Panc1 (cell line): Measurements from ENCODE around the gene POLR3H. TPM values are rescaled to one million over a fixed set of nuclear protein-coding genes. Genes with fewer than 3 reads are reported as not detected.
A peak's percentile ranks its signal among the peaks of the same experiment; 100 is the strongest.

Experiments
- ATAC-seq: fragments of 200-7000 bp; cut with Tn5 transposase; 2 replicates; pipeline ENCODE4 v1.9.1; 2020; ENCODE audit warnings: mild to moderate bottlenecking, moderate library complexity
- BruUV-seq: library from RNA; stranded (reverse); fragments of 400-500 nt; replicated peaks from 2 replicates; lab custom pipeline; 2021; lab: Mats Ljungman, UMichigan
- CTCF ChIA-PET: fragments of 300-600 bp; sonication (Branson Sonifier 250); formaldehyde crosslinking; loops from one replicate; lab custom pipeline; 2022; ENCODE audit warnings: antibody characterized with exemption; lab: Charles Lee
- POLR2A ChIA-PET: fragments of 300-600 bp; sonication (Branson Sonifier 250); formaldehyde crosslinking; loops from one replicate; lab custom pipeline; 2022; ENCODE audit warnings: antibody characterized with exemption; lab: Charles Lee
- DNase-seq: peaks from one replicate; pipeline ENCODE4 v3.0.0-alpha.2; 2010; ENCODE audit warnings: low read depth, low spot score
- H3K27ac ChIP-seq: 2 replicates; pipeline ENCODE4 v1.5.1; 2011; ENCODE audit warnings: mild to moderate bottlenecking, low read length, inconsistent platforms
- H3K27me3 ChIP-seq: fragments of 200-500 bp; sonication (Bioruptor generic); 2 replicates; pipeline ENCODE4 v1.6.0; 2014; ENCODE audit warnings: low read length, inconsistent platforms; ENCODE audit not compliant: control insufficient read depth, insufficient read depth
- H3K36me3 ChIP-seq: fragments of 200-500 bp; sonication (Bioruptor generic); 2 replicates; pipeline ENCODE4 v1.5.1; 2014; ENCODE audit warnings: inconsistent platforms, mild to moderate bottlenecking, low read length, moderate library complexity; ENCODE audit not compliant: control insufficient read depth, insufficient read depth
- H3K4me1 ChIP-seq: 2 replicates; pipeline ENCODE4 v1.5.1; 2011; ENCODE audit warnings: inconsistent platforms, mild to moderate bottlenecking, low read length, moderate library complexity; ENCODE audit not compliant: control insufficient read depth, insufficient read depth
- H3K4me3 ChIP-seq, 2 experiments: 2 replicates each; pipeline ENCODE4 v1.5.1; 2011 to 2012; ENCODE audit warnings: low read depth in 2 of 2, low read length in 2 of 2, mild to moderate bottlenecking in 2 of 2, inconsistent platforms in 1 of 2, moderate library complexity in 1 of 2
- H3K9me3 ChIP-seq: fragments of 200-500 bp; sonication (Bioruptor generic); 2 replicates; pipeline ENCODE4 v1.5.1; 2014; ENCODE audit warnings: low read depth, mild to moderate bottlenecking, inconsistent platforms, low read length, moderate library complexity; ENCODE audit not compliant: control insufficient read depth, insufficient read depth
- POLR2AphosphoS5 ChIP-seq: IDR thresholded peaks from 2 replicates; pipeline ENCODE4 v1.6.1; 2012; ENCODE audit warnings: mild to moderate bottlenecking, low read depth, low read length, moderate library complexity
- REST ChIP-seq, 2 experiments: IDR thresholded peaks; 2 replicates each; pipeline ENCODE4 v1.6.1; 2011 to 2012; ENCODE audit warnings: low read depth in 2 of 2, control low read depth in 1 of 2, low read length in 1 of 2, mild to moderate bottlenecking in 1 of 2, moderate library complexity in 1 of 2; ENCODE audit not compliant: insufficient read depth in 1 of 2
- SIN3A ChIP-seq: IDR thresholded peaks from 2 replicates; pipeline ENCODE4 v1.6.1; 2012; ENCODE audit warnings: low read depth, mild to moderate bottlenecking, low read length, moderate library complexity, borderline replicate concordance; ENCODE audit not compliant: insufficient read depth
- TCF7L2 ChIP-seq: IDR thresholded peaks from 2 replicates; pipeline ENCODE4 v1.6.1; 2011; ENCODE audit warnings: mild to moderate bottlenecking, low read depth, low read length, inconsistent platforms
- in situ Hi-C: cut with HindIII; loops from 2 replicates; pipeline ENCODE4 v1.10.0; 2016; ENCODE audit warnings: low sequenced_read_pairs, low pct_unique_long_range_greater_than_20kb
- intact Hi-C: fragments of 100-400 bp; cut with micrococcal nuclease; formaldehyde crosslinking; loops from one replicate; pipeline ENCODE4 v1.10.0; 2022; ENCODE audit not compliant: unreplicated experiment
- total RNA-seq: library from RNA; stranded (reverse); gene quantifications from one replicate; pipeline ENCODE4 v1.2.1, GENCODE V29; 2021; ENCODE audit not compliant: unreplicated experiment
- TF ChIP-seq, protein P1 (sequence below): fragments of 450-650 bp; IDR thresholded peaks from 2 replicates; pipeline ENCODE4 v1.5.1; 2017; ENCODE audit warnings: mild to moderate bottlenecking

Gene POLR3H
- total RNA-seq, 1 experiment from 2014 or later: 46.6 TPM

DNA sequence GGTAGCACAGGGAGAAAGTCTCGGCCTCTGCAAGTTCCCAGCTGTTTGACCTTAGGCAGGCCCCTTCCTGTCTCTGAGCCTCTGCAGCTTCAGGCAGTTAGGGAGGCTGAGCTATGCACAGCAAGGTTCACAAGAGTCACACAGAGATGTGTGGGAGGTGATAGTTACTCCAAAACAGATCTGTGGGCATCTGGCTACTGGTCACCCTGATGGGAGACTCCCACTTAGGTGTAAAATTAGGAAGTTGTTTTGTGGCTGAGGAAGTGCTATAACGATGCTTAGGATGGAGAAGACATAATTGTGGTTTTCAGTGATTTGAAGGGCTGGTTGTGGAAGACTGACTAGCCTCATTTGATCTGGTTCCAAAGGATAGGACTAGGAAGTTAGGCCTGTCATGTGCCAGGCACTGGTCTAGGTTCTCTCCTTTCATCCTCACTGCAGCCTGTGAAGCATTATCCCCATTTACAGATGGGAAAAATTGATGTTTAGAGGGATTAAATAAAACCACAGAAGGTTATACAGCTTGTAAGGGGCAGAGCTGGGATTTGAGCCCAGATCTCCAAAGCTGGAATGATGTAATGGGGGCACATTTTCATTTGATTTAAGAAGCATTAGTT lies 61.8 kb downstream of the POLR3H start:
- Histone ChIP-seq H3K4me3 (no peak overlapping the region), H3K27me3 (no peaks in the 10 kb centered on the region), H3K27ac (no peak overlapping the region), H3K4me1 (peaks cover 37% of the 10 kb centered on the region), H3K9me3 (no peaks in the 10 kb centered on the region), H3K36me3 (no peaks in the 10 kb centered on the region)
- no peak for DNase-seq
- BruUV-seq: no TSS peak
- TF ChIP-seq TCF7L2 (no peak), POLR2AphosphoS5 (no peak), REST (IDR thresholded peaks at IDR 0.05; ENCODE audit: insufficient read depth in 1 of 2, low read depth in 2 of 2, low read length in 1 of 2) (no peak), SIN3A (no peak)
- TF ChIP-seq, protein P1, sequence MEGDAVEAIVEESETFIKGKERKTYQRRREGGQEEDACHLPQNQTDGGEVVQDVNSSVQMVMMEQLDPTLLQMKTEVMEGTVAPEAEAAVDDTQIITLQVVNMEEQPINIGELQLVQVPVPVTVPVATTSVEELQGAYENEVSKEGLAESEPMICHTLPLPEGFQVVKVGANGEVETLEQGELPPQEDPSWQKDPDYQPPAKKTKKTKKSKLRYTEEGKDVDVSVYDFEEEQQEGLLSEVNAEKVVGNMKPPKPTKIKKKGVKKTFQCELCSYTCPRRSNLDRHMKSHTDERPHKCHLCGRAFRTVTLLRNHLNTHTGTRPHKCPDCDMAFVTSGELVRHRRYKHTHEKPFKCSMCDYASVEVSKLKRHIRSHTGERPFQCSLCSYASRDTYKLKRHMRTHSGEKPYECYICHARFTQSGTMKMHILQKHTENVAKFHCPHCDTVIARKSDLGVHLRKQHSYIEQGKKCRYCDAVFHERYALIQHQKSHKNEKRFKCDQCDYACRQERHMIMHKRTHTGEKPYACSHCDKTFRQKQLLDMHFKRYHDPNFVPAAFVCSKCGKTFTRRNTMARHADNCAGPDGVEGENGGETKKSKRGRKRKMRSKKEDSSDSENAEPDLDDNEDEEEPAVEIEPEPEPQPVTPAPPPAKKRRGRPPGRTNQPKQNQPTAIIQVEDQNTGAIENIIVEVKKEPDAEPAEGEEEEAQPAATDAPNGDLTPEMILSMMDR: no peak
- CTCF ChIA-PET: no interaction called here
- in situ Hi-C loops (no loop called here), intact Hi-C loops (no loop called here)
- peak; percentile 51; the same call in 1 of the 2 replicates for ATAC-seq
- POLR2A ChIA-PET: no interaction called here

GRCh38 chr22:41481925-41482318 lies 62.3 kb downstream of the POLR3H start:
- POLR2A ChIA-PET: no interaction called here
- no peak for DNase-seq
- TF ChIP-seq REST (IDR thresholded peaks at IDR 0.05; ENCODE audit: insufficient read depth in 1 of 2, low read depth in 2 of 2, low read length in 1 of 2) (no peak), POLR2AphosphoS5 (no peak), TCF7L2 (no peak), SIN3A (no peak)
- TF ChIP-seq, protein P1: no peak
- Histone ChIP-seq H3K27me3 (no peaks in the 10 kb centered on the region), H3K4me3 (no peak overlapping the region), H3K36me3 (no peaks in the 10 kb centered on the region), H3K9me3 (no peaks in the 10 kb centered on the region), H3K4me1 (peaks cover 37% of the 10 kb centered on the region), H3K27ac (no peak overlapping the region)
- in situ Hi-C loops (no loop called here), intact Hi-C loops (no loop called here)
- ATAC-seq: no peak; the same call in 1 of the 2 replicates
- no TSS peak for BruUV-seq
- CTCF ChIA-PET: no interaction called here
